ENCODE data around the gene DNPH1.
A peak's percentile ranks its signal among the peaks of the same experiment; 100 is the strongest.

Gene DNPH1

DNA sequence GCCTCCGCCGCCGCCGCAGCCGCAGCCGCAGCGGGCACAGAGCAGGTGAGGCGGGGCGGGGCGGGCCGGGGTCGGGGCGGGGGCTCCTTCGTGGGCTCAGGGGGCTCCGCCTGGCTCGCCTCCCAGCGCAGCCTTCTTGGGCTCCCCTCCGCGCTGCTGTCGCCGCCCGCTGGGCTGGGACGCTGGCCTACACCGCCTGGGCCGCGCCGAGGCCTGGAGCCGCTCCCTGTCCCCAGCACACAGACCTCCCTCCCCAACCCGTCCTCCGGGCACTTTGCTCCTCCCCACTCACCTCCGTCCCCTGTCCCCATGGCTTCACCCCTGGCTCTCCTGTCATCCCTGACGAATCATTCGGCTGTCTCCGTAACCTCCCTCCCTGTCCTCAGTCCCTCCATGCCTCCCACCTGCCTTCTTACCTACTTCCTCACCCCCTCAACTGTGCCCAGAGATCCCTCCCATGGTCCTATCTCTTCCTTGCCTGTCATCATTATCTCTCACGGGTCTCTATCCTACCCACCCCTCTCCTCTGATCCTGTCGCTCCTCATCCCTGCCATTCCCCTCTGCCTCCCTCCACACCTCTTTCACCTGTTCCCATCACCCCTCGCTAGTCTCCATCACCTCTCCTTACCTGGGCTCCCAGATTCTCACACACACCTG, 14.5 kb upstream of the DNPH1 start:
- no peak for DNase-seq (ENCODE audit: low spot score)

DNA sequence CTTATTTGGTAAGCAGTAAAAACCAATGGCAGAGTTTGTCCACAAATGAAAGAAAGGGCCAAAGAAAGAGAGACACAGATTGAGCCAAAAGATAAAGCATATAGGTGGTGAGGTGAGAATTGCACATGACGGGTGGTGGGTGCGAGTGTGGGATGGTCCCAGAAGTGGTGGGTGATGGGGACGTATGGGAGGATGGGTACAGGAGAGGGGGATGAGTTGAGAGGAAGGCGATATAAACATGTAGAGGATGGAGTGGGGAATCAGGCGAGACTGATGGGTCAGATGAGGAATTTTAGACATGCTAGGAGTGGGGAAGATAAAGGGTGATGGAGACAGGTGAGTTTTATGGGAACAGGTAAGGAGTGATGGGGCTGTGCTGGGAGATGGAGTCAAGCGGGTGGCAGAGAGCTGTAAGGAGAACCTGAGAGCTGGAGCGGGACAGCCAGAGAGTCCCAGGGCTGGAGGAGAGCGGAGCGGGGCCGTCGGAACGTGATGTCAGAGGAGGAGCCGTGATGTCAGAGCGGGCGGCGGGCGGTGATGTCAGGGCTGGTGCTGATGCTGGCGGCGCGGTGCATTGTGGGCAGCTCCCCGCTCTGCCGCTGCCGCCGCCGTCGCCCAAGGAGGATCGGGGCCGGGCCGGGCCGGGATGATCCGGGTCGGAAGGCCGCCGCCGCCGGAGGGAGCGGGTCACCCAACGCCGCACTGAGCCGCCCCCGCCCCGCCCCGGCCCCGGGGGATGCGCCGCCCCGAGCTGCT, 13.8 kb upstream of the DNPH1 start, which contains the start of gene TTBK1:
TSS of gene TTBK1 (plus strand) at position 574 of the 756 bp plus-strand sequence. CDS start 3,180 bp downstream, outside the sequence.
- peak; percentile 21 for DNase-seq (ENCODE audit: low spot score)

DNA sequence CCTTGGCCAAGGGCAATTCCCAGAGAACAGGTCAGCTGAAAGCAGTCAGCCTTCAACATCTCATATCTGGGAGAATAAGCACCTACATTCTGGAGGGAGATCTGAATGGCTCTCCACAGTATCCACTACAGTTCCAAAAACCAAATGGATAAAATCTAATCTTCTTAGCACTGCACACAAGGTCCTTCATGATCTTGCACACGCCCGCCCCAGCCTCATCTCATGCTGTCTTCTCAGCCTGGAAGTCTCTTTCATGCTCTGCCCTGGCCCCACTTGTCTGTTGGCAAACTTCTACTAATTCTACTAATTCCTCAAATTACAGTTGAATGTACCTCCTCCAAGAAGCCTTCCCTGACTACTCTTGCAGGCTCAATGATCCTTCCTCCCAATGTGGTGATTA, 12.2 kb upstream of the DNPH1 start:
- DNase-seq (ENCODE audit: low spot score), result no peak

DNA sequence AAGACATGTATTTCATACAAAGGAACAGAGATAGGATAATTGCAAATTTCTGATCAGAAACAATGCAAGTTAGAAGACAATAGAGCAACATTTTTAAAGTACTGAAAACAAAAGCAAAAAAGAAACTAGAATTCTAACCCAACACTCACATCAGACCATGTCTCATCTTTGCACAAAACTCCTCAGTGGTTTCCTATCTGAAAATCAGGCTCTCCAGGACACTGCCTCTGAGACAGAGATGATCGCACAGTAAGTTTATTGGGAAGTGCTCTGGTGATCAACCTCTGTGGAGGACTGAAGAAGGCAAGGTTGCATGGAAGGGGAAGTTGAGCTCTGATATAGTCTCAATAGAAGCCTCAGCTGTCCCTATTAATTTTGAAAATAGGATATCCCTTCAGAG, 11.7 kb upstream of the DNPH1 start:
- DNase-seq (ENCODE audit: low spot score), result no peak

DNA sequence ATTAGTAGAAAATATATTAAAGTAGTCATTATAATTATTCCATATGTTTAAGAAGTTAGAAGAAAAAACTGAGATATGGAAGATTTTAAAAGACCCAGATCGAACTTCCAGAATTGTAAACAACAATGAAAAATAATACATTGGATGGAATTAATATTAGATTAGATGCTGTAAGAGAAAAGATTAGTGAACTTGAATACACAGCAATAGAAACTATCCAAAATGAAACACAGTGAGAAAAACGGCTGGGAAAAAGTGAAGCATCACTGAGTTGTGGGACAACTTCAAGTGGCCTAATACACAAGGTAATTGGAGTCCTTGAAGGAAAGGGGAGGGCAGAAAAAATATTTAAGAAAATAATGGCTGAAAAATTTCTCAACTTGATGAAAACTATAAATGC, 9.8 kb upstream of the DNPH1 start:
- DNase-seq (ENCODE audit: low spot score), result no peak

DNA sequence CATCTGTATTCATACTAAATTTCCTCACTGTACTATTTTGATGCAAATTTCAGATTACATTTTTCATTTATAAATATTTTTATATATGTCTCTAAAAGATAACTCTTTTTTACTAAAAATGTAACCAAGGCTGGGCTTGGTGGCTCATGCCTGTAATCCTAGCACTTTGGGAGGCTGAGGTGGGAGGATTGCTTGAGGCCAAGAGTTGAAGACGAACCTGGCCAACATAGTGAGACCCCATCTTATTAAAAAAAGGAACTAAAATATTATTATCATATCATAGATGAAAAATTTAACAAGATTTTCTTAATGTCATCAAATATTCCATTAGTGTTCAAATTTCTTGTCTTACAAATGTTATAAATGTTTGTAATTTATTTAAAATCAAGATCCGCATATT, 6.6 kb upstream of the DNPH1 start:
- no peak for DNase-seq (ENCODE audit: low spot score)

DNA sequence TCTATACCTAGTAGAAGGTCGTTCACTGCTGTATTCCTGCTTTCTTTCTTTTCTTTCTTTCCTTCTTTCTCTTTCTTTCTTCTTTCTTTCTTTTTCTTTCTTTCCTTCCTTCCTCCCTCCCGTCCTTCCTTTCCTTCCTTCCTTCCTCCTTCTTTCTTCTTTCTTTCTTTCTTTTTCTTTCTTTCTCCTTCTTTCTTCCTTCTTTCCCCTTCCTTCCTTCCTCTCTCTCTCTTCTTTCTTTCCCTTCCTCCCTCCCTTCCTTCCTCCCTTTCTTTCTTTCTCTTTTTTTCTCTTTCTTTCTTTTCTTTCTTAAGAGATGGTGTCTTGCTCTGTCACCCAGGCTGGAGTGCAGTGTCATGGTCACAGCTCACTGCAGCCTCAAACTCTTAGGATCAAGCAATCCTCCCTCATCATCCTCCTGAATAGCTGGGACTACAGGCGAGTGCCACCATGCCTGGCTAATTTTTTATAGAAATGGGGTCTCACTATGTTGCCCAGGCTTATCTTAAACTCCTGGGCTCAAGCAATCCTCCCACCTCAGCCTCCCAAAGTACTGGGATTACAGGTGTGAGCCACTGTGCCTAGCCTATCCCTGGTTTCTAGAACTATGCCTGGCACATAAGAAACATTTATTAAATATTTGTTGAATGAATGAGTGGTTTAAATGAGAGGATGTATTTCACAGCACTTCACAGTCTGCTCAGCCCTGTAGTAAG, 2.6 kb upstream of the DNPH1 start:
- no peak for DNase-seq (ENCODE audit: low spot score)

DNA sequence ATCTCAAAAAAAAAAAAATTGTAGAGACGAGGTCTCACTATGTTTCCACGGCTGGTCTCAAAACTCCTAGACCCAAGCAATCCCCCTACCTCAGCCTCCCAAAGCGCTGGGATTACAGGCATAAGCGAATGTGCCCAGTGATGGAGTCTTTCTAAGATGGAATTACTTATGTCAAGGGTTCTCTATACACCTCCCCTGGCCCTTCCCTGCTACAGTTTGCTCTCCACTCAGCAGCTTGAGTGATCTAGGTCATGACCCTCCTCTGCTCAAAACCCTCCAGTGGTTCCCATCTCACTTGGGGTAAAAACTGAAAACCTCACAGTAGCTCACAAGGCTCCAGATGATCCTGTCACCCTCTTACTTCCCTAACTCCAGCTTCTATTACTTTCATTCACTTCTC, 1.8 kb upstream of the DNPH1 start:
- no peak for DNase-seq (ENCODE audit: low spot score)

DNA sequence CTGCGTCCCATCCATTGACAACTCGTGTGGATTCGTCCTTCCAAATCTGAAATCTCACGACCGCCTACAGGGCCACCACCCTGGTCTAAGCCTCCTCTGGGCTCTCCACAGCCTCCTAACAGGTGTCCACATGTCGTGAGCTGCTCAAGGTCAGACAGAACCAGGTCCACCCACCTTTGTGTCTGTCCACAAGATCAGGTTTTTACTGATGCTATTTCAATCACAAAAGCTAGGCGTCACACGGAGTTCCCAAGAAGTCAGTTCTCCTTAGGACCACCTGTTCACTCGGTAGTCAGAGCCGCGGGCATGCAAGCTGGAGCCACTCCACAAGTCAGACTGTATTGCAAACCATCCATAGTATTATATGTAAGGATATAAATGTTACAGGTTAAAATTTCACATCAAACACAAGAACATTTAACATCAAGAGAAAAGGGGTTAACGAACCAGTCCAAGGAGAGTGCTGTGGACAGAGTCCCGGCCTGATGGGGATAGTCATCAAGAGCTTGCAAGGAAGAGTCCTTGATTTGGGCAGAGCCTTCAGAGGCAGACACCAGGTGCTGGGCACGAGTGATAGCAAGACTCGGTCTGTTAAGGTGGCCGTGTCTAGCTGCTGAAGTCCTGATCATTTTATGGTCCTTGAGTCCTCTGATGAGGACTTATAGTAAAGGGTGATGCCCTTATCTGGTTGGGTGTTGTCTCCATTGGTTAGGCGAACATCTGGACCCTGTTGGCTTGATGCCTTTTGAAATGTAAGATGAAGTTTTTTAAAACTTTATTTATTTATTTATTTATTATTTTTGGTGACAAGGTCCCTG, 731 bp upstream of the DNPH1 start:
- no peak for DNase-seq (ENCODE audit: low spot score)

DNA sequence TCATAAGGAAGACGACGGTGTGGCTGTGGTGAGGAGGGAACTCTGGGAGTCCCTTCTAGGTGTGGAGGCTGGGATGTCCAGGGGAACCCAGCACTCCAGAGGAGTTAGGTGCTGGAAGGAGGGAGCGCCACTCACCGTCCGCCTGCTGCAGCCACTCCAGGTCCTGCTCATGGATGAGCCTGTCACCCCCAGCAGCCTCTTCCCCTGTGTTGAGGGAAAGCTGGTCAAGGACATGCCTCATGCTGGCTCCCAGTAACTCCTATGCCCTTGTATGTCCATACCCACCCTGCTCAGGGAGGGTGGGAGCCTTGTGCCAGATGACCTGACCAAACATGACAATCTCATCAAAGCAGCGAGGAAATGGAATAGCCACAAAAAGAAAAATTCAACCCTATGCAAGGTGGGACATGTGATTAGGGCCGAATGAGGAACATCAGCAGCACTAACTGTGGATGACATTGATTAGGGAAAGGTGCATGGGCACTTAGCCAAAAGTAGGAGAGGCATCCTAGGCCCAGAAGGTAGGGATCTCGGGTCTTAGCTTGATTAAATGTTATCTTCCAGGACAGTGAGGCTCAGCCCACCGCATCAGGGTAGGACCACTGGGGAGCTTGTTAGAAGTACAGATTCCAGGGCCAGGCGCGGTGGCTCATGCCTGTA, 3.0 kb downstream of the DNPH1 start:
- DNase-seq (ENCODE audit: low spot score), result no peak

DNA sequence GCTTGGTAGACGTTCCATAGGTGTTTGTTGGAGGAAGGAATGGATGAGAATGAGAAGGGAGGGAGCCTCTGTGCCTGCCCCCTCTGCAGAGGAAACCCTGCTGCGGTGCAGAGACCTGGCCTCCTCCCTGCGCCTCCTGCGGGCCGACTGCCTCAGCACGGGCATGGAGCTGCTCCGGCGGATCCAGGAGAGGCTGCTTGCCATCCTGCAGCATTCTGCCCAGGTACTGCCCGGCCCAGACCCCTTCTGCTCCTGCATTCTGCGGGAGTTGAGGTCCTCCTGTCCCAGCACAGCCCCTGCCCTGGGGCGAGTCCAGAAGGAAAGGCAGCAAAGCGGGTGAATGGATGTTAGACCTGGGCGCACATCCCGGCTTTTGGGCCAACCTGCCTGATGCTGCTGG, 6.1 kb downstream of the DNPH1 start:
- DNase-seq (ENCODE audit: low spot score), result no peak

DNA sequence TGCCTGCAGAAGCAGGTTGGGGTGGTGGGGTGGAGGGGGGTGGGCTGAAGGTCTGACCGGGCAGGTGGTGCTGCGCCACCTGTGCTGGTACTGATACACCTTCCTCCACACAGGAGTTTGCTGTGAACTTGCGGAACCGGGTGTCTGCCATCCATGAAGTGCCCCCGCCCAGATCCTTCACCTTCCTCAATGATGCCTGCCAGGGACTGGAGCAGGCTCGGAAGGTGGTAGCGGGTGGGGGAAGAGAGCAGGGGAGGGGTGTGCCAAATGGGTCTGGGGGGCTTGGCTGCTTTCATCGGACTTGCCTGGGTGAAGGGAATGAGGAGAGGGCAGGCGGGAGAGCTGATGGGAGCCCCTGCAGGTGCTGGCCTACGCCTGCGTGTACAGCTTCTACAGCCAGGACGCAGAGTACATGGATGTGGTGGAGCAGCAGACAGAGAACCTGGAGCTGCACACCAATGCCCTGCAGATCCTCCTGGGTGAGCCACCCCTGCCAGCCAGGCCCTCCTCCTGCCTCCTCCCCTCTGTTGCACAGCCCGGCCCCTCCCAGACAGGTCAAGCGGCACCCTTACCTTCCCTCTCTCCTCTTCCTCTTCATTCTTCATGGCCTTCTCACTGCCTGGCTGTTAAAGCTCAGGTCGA, 6.7 kb downstream of the DNPH1 start:
- no peak for DNase-seq (ENCODE audit: low spot score)

DNA sequence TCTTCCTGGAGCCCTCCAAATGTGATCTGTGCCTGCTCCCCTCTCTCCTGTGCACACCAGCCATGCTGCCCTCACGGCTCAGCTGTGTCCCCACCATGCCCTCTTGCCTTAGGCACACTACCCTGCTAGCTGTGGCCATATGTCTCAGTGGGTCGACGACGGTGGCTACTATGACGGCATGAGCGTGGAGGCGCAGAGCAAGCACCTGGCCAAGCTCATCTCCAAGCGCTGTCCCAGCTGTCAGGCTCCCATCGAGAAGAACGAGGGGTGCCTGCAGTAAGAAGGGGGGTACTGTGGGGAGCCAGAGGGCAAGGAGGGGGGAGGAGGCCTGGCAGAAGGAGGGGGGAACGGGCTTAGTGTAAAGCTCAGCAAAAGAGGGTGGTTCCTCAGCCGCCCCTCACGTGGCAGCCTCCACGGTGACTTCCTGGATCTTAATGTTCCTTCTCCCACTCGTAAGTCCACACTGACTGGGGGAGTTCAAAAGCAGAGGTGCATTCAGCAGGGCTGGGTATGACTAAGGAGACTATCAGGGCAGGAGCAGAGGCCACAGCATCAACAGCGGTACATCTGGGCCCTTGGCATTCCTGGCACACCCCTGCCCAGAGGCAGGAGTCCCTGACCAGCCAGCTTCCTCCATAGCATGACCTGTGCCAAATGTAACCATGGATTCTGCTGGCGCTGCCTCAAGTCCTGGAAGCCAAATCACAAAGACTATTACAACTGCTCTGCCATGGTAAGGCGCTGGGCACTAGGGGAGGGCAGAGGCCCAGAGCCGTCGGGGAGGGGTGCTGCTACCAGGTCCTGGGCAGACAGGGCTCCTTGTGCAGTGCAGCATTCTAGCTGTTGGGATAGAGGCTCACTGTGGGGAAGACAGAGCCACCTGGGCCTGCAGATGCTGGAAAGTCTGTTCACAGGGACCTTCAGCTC, 8.0 kb downstream of the DNPH1 start:
- DNase-seq (ENCODE audit: low spot score), result no peak

DNA sequence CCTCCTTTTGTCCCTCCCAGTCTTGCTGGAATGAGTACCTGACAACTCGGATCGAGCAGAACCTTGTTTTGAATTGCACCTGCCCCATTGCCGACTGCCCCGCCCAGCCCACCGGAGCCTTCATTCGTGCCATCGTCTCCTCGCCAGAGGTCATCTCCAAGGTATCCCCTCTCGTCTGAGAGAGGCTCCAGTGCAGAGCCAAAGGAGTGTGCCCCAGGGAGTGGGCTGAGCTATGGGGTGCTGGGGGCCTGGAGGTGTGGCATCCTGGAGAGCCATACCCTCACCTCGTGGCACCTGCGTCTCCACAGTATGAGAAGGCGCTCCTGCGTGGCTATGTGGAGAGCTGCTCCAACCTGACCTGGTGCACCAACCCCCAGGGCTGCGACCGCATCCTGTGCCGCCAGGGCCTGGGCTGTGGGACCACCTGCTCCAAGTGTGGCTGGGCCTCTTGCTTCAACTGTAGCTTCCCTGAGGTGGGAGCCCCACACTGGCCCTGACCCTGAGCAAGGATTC, 8.8 kb downstream of the DNPH1 start:
- no peak for DNase-seq (ENCODE audit: low spot score)

DNA sequence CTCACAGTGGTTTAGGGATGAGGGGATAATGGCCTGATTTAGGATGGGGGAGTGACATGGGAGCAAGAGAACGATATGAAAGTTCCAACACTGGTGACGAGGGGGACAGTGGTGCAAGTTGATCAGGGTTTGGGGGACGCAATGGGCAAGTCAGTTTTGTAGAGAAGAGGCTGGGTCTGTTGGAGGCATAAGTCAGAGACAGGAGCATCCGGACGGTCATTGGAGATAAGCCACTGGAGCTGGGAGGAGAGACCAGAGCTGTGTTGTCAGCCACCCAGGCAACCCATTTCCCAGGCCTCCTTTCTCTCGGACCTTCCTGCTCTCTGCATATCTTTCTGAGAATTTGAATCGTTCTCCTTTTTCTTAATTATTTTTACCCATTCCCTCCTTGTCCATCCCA, 9.5 kb downstream of the DNPH1 start:
- DNase-seq (ENCODE audit: low spot score), result no peak

DNA sequence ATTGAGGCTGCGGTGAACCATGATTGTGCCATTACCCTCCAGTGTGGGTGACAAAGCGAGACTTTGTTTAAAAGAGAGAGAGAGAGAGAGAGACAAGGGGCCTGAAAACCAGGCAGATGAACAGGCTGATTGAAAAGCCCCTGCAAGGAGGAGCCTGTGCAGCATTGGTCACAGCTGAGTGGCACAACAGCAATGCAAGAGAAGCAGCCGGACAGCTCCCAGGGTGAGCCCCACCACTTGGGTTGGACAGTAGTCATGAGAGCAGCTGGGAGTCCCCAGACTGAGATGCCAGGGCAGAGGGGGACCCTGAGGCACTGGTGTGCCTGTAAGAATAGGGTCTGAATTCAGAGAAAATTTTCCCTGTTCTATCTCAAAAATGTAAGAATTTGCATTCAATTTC, 10.2 kb downstream of the DNPH1 start:
- no peak for DNase-seq (ENCODE audit: low spot score)

DNA sequence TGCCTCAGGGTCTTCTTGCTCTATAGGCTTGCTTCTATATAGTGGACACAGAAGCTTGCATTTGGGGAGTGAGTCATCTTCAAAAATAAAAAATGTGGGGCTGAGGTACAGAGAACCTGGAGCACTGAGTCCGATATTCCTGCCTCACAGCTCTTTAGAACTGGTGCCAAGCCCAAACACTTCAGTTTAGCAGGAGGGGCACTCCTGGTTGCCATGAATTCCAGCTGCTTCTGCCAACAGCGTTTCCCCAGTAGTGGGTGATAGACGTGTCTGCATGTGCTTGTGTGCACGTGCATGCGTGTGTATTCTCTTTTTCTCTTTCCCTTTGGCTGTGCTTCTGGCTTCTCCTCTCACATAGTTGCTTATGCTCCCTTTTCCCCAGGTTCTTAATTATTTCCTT, 11.9 kb downstream of the DNPH1 start:
- DNase-seq (ENCODE audit: low spot score), result no peak

DNA sequence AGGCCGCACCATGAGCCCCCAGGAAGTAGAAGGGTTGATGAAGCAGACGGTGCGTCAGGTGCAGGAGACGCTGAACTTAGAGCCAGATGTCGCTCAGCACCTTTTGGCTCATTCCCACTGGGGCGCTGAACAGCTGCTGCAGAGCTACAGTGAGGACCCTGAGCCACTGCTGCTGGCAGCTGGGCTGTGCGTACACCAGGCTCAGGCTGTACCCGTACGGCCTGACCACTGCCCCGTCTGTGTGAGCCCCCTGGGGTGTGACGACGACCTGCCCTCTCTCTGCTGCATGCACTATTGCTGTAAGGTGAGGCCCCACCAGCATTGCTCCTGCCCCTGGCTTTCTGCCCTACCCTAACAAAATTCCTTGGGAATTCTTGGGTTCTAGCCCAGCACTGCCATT, 13.1 kb downstream of the DNPH1 start:
- no peak for DNase-seq (ENCODE audit: low spot score)

DNA sequence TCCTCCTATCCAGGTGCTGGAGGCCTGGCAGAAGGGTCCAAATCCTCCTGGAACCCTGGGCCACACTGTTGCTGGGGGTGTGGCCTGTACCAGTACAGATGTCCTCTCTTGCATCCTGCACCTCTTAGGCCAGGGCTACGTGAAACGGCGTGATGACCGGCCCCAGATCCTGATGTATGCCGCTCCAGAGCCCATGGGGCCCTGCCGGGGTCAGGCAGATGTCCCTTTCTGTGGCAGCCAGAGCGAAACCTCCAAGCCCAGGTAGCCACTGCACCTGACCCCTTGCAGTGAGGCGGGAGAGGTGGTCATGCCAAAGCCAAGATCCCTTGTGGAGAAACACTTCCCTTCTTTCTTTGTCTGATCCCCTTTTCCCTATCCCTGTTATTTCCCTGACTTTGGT, 14.2 kb downstream of the DNPH1 start:
- DNase-seq (ENCODE audit: low spot score), result no peak

DNA sequence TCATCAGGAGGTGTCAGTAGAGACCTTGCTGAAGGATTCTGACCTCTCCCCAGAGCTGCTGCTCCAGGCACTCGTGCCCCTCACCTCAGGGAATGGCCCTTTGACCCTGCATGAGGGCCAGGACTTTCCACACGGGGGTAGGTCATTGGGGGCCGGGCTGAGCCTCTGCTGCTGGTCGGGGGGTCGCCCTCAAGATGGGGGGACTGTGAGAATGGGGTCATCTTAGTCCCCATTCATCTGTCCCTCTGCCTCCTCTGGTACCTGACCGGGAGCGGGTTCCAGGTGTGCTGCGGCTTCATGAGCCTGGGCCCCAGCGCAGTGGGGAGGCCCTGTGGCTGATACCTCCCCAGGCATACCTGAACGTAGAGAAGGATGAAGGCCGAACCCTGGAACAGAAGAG, 15.8 kb downstream of the DNPH1 start:
- DNase-seq (ENCODE audit: low spot score), result no peak

Data from activated CD4-positive, alpha-beta T cell treated with anti-CD3 and anti-CD28 coated beads, Interleukin-2, Interleukin-4, amounts not matched to agents 100 ng/mL and 50 ng/mL, durations not matched to agents 16 hours and 8 hours (primary cell).